GM18502 (cell line): ENCODE measurements around the gene CDK5RAP3.
A peak's percentile ranks its signal among the peaks of the same experiment; 100 is the strongest.
"Not testable (repeated sequence)": the region's sequence is repeated elsewhere in the genome, so short reads cannot be mapped to it uniquely, and the experiment has no call there.

ENCODE experiments used
- ATAC-seq: cut with Tn5 transposase; IDR thresholded peaks from one replicate; pipeline ENCODE4 v1.9.1; 2021; ENCODE audit warnings: mild to moderate bottlenecking; ENCODE audit not compliant: unreplicated experiment, poor library complexity

CDK5RAP3 gene

DNA sequence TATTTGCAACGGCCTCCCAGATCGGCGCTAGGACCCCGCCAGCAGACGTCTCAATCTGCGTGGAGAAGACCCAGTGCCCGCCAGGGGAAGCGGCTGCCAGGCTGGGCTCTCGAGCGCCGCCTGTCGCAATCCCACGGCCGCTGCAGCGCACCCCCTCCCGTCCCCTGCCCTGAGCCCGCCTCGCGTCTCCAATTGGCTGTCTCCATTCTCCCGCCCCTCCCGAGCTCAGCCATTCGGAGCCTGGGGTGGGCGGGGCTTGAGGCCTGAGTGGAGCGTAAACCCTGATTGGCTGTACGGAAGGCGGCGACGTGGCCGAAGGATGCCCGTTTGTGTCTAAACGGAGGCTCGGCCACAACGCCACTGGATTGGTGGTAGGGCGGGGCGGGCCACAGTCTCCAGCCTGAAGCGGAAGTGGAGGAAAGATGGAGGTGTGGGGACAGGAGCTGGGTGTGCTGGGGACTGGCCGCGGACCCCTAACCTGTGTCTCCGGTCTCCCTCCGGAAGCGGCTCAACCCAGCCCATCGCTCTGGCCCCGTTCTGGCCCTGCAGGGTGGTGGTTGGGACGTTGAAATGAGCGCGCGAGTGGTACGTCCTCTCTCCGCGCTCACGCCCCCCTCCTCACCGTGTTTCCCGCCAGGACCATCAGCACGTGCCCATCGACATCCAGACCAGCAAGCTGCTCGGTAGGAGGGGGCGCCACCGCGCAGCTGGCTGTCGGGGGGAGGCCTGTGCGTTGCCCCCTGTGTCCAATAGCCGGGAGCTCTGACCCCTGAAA lies at the start of gene CDK5RAP3:
CDK5RAP3 (plus strand) TSS at position 389 of the 775 bp plus-strand sequence; CDS start at position 423, 34 bp downstream.
- peak; percentile 96 for ATAC-seq

DNA sequence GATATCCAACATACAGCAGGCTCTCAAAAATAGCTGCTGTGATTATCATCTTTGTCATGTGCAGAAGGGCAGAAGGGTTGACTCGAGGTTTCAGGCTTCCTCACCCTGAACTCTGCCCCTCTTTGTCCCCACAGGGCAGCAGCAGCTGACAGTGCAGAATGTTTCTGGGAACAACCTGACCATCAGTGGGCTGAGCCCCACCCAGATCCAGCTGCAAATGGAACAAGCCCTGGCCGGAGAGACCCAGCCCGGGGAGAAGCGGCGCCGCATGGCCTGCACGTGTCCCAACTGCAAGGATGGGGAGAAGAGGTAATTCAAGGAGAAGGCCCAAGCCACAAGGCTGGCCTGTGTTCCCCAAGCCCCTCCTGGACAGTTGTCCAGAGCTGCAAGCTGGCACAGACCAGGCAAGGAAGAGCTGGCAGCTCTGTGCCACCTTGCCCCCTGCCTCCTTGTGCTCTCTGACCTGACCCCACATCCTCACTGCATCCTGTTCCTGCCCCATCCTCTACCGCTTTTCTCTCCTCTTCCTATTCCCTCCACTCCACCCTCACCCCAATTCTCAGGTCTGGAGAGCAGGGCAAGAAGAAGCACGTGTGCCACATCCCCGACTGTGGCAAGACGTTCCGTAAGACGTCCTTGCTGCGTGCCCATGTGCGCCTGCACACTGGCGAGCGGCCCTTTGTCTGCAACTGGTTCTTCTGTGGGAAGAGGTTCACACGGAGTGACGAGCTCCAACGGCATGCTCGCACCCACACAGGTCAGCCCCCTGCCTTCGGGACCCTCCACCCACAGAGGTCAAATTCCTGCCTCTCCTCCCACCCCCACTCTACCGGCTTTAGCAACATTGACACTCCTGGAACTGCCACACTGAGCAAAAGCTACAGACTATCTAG lies 45.9 kb upstream of the CDK5RAP3 start:
- no peak for ATAC-seq

GRCh38 chr17:47925678-47925988 lies 45.3 kb upstream of the CDK5RAP3 start:
- ATAC-seq: no peak

- ATAC-seq: no peak
Measured at GRCh38 chr17:47927821-47928400, 43.0 kb upstream of the CDK5RAP3 start.

- no peak for ATAC-seq
Measured at GRCh38 chr17:47928415-47928814, 42.5 kb upstream of the CDK5RAP3 start.

DNA sequence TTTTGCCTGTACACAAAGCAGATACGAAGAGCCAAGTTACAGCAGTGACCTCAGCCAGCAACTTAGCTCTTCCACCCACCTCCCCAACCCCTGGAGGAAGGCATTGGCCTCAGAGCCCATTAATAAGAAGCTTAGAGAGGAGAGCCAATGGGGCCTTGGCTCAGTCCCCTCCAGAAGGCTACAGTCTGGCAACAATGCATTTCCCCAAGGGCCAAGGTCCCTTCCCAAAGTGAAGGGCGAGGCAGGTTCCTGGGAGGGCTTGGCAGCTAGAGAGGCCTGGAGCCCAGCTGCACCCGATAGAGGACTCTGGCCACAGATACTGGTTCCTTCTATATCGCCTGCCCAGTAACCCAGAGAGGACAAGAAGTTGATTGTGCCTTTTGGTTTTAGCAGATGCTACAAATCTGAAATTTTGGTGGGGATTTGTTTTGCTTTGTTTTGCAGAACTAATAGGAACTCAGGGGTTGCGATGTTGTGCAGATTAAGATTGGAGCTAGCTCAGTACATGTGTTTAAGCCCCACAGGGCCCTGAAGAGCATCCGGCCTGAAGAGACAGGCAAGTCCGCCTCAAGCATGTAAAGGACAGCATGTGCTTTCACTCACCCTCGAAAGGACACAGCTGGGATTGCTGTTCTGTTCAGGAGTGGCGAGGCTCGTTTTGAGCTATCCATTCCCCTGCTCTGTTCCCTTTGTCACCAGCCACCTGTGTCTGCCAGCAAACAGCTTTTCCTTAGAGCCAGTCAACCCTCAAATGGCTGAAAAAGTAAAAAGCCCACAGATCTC lies 41.5 kb upstream of the CDK5RAP3 start:
- no peak for ATAC-seq

- no peak for ATAC-seq
Measured at GRCh38 chr17:47931848-47932247, 39.1 kb upstream of the CDK5RAP3 start.

- no peak for ATAC-seq
Measured at GRCh38 chr17:47934856-47935255, 36.1 kb upstream of the CDK5RAP3 start.

DNA sequence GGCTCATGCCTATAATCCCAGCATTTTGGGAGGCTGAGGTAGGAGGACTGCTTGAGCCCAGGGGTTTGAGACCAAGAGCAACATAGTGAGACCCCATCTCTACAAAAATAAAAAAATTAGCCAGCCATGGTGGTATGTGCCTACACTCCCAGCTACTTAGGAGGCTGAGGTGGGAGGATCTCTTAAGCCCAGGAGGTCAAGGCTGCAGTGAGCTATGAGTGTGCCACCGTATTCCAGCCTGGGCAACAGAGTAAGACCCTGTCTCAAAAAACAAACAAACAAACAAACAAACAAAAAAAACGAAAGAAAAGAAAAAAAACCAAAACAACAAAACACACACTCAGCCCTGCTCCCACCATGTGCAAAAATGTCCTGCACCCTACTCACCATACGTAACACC lies 35.4 kb upstream of the CDK5RAP3 start:
- not testable (repeated sequence) for ATAC-seq

- no peak for ATAC-seq
Measured at GRCh38 chr17:47935961-47936360, 35.0 kb upstream of the CDK5RAP3 start.

- no peak for ATAC-seq
Measured at GRCh38 chr17:47937941-47938340, 33.0 kb upstream of the CDK5RAP3 start.

DNA sequence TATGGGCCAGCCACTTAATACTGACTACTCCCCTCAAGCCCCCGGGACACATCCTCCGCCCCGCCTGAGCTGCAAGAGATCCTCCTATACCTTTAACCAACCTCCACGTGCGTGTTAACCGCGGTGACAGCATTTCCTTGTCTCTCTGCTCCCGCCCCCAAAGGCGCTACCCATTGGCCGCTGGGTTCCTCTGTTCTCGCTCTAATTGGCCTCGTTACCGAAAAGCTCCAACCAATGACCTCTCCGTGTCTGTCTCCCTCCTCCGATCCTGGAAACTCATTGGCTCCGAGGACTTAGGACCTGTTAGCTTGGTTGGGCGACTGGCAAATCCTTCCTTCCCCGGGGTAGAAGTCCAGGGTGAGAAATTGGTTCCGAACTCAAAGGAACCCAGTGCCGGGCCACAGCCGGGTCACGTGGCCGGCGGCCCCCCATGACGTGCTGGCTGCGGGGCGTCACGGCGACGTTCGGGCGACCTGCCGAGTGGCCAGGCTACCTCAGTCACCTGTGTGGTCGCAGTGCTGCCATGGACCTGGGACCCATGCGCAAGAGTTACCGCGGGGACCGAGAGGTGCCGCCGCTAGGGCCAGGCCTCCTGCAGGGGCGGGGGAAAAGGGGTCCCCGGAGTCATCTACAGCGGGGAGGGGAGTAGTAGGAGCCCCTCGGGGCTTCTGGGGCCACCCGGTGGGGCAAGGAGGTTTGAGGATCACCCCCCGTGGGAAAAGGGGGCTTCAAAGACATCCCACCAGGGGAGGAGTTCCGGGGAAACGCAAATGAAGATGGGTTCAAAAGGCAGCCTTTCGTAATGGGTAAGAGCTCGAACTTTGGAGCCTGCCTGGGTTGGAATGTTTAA lies 29.4 kb upstream of the CDK5RAP3 start, which contains the start of gene PNPO:
PNPO (plus strand) TSS at position 326 of the 850 bp plus-strand sequence; CDS start at position 431, 105 bp downstream.
- ATAC-seq: peak; percentile 91

DNA sequence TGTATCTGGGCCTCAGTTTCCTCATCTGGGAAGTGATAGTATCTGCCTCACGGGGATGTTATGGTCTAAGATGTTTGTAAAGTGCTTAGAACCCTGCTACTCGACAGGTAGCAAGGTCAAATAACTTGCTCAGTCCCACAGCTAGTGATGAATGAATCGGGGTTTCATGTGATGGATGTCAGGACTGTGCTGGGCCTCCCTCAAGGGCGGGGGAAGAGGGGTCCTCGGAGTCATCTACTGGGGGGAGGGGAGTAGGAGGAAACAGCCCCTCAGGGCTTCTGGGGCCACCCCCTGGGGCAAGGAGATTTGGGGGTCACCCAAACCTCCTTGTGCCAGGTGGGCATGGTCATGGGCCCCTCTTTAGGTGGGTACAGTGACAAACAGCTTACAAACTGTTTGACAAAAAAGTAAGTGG lies 28.8 kb upstream of the CDK5RAP3 start:
- no peak for ATAC-seq

DNA sequence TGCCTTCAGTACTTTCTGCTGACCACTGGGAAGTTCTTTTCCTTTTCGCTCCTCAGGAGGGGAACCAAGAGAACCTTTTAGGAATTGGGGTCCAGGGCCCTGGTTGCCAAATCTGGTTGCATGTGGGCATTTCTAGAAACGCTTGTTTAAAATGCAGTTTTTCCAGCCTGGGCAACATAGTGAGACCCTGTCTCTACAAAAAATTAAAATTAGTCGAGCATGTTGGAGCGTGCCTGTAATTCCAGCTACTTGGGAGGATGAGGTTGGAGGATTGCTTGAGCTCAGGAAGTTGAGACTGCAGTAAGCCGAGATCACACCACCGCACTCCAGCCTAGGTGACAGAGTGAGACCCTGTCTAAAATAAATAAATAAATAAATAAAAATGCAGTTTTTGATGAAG lies 28.3 kb upstream of the CDK5RAP3 start:
- ATAC-seq: no peak

- no peak for ATAC-seq
Measured at GRCh38 chr17:47945080-47945479, 25.8 kb upstream of the CDK5RAP3 start.

- no peak for ATAC-seq
Measured at GRCh38 chr17:47945529-47946508, 25.1 kb upstream of the CDK5RAP3 start.

- ATAC-seq: no peak
Measured at GRCh38 chr17:47946516-47946915, 24.4 kb upstream of the CDK5RAP3 start.

- ATAC-seq: peak; percentile 67
Measured at GRCh38 chr17:47946929-47947397, 23.9 kb upstream of the CDK5RAP3 start.
